GM19099 (cell line): ENCODE results near the gene ATP11C.

Experiments
- POLR2A ChIP-seq: IDR thresholded peaks from 3 replicates; pipeline ENCODE4 v1.6.1; 2011; ENCODE audit warnings: low read depth; ENCODE audit not compliant: insufficient read length; ENCODE audit errors: extremely low read depth

The ATP11C gene

DNA sequence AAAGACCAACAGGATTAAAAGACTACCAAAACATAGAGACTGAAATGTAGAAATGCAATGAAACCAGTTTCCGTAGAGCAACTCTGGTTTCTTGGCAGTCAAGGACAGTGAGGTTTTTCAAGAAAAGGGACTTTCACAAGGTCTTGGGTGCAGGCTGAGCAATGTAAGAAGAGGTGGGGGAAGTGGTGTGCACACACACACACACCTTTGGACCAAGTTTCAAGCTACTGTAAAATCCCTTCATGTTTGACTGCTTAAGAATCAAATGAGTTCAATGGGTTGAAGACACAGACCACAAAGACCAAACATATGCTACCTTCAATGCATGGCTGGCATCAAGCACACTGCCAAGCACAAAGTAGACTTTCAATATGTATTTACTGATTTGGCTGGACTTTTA lies 207.1 kb downstream of the ATP11C start:
- no peak for TF ChIP-seq POLR2A

- TF ChIP-seq POLR2A, result no peak
Observed at GRCh38 chrX:139724626-139725025, 208.2 kb downstream of the ATP11C start.

- no peak for TF ChIP-seq POLR2A
Observed at GRCh38 chrX:139720979-139721378, 211.9 kb downstream of the ATP11C start.

DNA sequence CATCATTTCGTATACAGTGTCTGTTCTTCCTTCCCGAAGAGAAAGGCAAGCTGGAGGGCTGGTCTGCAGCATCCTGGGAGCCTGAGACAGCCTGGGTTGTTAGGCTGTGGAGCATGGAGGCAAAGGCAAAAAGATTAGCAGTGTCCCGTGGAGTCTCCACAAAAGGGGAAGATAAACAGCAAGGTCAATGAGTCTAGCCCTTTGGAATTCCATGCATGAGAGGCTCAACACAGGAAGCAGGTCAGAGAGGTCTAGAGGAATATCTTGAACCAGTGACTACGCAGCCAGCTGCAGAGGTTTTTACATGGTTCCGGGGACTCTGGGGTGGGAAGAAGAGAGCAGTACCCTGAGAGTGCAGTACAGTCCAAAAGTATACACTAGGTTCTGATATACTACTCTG lies 212.7 kb downstream of the ATP11C start:
- TF ChIP-seq POLR2A, result no peak

DNA sequence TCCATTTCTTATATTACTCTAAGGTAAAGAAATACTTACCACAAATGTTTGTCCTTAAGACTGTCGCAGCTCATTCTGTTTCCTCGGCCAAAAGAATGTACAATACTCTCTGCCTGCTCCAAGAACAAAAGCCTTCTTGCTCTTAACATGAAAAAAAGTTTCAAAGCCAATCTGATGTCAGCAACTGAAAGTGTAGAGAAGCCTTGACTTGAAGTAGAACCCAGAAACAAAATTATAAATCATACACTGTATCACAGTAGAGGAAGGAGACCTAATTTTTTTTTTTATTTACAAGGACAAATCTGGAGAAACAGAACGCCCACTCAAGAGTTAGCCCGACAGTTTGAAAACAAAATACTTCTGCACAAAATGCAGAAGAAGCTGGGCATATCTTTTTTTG lies 224.8 kb downstream of the ATP11C start, which contains the start of gene MCF2:
Gene MCF2, minus strand, starts transcription at position 101 of the 400 bp plus-strand sequence. CDS start 56,423 bp downstream, outside the sequence.
- TF ChIP-seq POLR2A, result no peak

- no peak for TF ChIP-seq POLR2A
Observed at GRCh38 chrX:139702658-139703057, 230.2 kb downstream of the ATP11C start.

GRCh38 chrX:139692908-139693307 lies 239.9 kb downstream of the ATP11C start:
- no peak for TF ChIP-seq POLR2A

GRCh38 chrX:139692506-139692849 lies 240.4 kb downstream of the ATP11C start:
- TF ChIP-seq POLR2A, result no peak

DNA sequence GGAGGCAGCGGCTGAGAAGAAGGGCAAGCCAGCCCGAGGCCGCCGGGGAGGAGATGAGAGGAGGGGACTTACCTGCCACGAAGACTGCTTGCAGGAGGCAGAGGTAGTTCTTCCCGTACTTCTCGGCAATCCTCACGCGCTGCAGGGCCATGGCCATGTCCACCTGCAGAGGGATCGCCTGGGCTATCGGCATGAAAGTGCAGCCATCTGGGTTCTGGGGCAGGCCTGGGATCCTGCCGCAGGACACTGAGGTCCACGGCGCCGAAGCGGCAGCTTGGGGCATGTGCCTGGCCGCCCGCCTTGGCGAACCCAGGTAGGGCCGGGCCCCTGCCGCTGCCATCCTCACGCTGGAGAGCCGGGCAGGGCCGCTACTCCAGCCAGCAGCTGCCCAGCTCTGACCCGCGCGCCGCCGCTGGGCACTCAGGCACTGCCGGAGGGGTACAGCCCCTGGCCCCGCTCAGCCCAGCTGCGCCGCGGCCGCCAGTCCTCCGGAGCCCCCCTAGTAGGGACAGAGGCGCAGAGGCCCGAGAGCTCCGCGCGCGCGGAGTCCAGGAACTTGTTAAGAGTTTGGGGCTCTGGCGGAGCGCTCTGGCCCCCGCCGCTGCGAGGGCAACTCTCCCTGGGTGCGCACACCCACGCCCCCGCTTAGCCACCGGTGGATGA lies 240.9 kb downstream of the ATP11C start:
- TF ChIP-seq POLR2A, result no peak

DNA sequence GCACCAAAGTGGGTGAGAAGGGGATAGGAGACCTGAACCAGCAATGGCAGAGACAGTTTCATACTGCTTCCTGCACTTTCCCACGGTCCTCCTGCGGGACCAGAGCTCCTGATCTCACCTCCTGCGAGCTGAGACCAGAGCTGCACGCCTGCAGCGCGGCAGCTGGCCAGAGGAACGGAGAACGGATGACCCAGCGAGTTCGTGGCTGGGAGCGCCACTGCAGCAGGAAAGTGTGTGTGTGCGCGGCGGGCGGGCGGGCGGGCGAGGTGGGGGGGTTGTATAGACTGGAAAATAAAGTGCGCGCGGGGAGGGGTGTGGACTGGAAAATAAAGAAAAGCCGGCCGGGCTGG lies 241.4 kb downstream of the ATP11C start:
- TF ChIP-seq POLR2A, result no peak

DNA sequence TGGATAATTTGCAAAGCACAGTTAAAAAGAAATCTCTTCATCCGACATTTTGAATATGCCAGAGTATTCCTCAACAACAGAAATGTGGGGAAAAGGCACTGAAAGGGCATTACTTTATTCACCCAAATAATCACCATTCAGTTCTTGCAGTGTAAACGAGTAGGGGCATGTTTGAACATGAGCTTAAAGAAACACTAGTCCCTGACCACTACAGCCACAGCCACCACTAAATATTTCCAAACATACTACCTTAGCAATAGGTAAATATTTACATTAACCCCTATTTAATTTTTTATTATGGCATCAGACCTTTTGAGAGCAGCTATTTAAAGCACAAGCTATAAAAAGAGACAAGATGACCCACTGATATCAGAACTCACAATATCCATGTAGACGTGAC lies 252.5 kb downstream of the ATP11C start:
- TF ChIP-seq POLR2A, result no peak
